ENCODE measurements around the gene CDH13.

Gene CDH13

GRCh38 chr16:83838151-83838550 lies 1211.4 kb downstream of the CDH13 start:
- H3K27ac ChIP-seq (ENCODE audit: low read length), result no peak overlapping the region
- DNase-seq, result no peak

GRCh38 chr16:83839561-83839960 lies 1212.8 kb downstream of the CDH13 start:
- Histone ChIP-seq H3K27me3 (replicated peaks; ENCODE audit: insufficient read depth, low read length) (no peaks in the 10 kb centered on the region), H2AFZ (ENCODE audit: low read length) (no peak overlapping the region), H3K4me3 (ENCODE audit: low read length) (no peak overlapping the region), H3K9me2 (replicated peaks; ENCODE audit: insufficient read depth, low read length) (no peaks in the 10 kb centered on the region), H3K9me3 (replicated peaks; ENCODE audit: insufficient read depth, low read length) (no peaks in the 10 kb centered on the region), H3K4me1 (ENCODE audit: low read length) (no peaks in the 10 kb centered on the region), H3K4me2 (ENCODE audit: low read depth, low read length) (no peak overlapping the region), H3K79me2 (ENCODE audit: low read length) (no peaks in the 10 kb centered on the region), H4K20me1 (ENCODE audit: insufficient read depth, low read length) (no peaks in the 10 kb centered on the region), H3K27ac (ENCODE audit: low read length) (no peak overlapping the region), H3K9ac (ENCODE audit: low read length) (no peak overlapping the region), H3F3A (ENCODE audit: insufficient read depth, low read length) (no peaks in the 10 kb centered on the region), H3K36me3 (replicated peaks; ENCODE audit: insufficient read depth, low read length) (no peaks in the 10 kb centered on the region)
- TF ChIP-seq EZH2phosphoT487 (IDR thresholded peaks at IDR 0.05; ENCODE audit: low read length), result no peak
- no peak for TF ChIP-seq EZH2 (optimal IDR thresholded peaks at IDR 0.05; ENCODE audit: low read depth, low read length)
- no peak for TF ChIP-seq CTCF (IDR thresholded peaks at IDR 0.05; ENCODE audit: low read length)
- no peak for DNase-seq

More at GRCh38 chr16:83838151-83838550, 1211.4 kb downstream of the CDH13 start:
- no peaks in the 10 kb centered on the region for H3K9me2 ChIP-seq (replicated peaks; ENCODE audit: insufficient read depth, low read length)
- no peaks in the 10 kb centered on the region for H4K20me1 ChIP-seq (ENCODE audit: insufficient read depth, low read length)
- H3K9me3 ChIP-seq (replicated peaks; ENCODE audit: insufficient read depth, low read length), result no peaks in the 10 kb centered on the region
- no peak overlapping the region for H3K4me3 ChIP-seq (ENCODE audit: low read length)
- no peak overlapping the region for H3K9ac ChIP-seq (ENCODE audit: low read length)
- H3K4me1 ChIP-seq (ENCODE audit: low read length), result no peaks in the 10 kb centered on the region
- no peak overlapping the region for H3K4me2 ChIP-seq (ENCODE audit: low read depth, low read length)
- TF ChIP-seq CTCF (IDR thresholded peaks at IDR 0.05; ENCODE audit: low read length) (no peak), EZH2 (optimal IDR thresholded peaks at IDR 0.05; ENCODE audit: low read depth, low read length) (no peak), EZH2phosphoT487 (IDR thresholded peaks at IDR 0.05; ENCODE audit: low read length) (no peak)
- no peaks in the 10 kb centered on the region for H3K79me2 ChIP-seq (ENCODE audit: low read length)
- no peaks in the 10 kb centered on the region for H3K36me3 ChIP-seq (replicated peaks; ENCODE audit: insufficient read depth, low read length)
- H2AFZ ChIP-seq (ENCODE audit: low read length), result no peak overlapping the region
- no peaks in the 10 kb centered on the region for H3K27me3 ChIP-seq (replicated peaks; ENCODE audit: insufficient read depth, low read length)
- H3F3A ChIP-seq (ENCODE audit: insufficient read depth, low read length), result no peaks in the 10 kb centered on the region

- Histone ChIP-seq H3K4me1 (ENCODE audit: low read length) (no peaks in the 10 kb centered on the region), H2AFZ (ENCODE audit: low read length) (no peak overlapping the region), H4K20me1 (ENCODE audit: insufficient read depth, low read length) (no peaks in the 10 kb centered on the region), H3K79me2 (ENCODE audit: low read length) (no peaks in the 10 kb centered on the region), H3K9me2 (replicated peaks; ENCODE audit: insufficient read depth, low read length) (no peaks in the 10 kb centered on the region), H3K9ac (ENCODE audit: low read length) (no peak overlapping the region), H3K27ac (ENCODE audit: low read length) (no peak overlapping the region), H3K4me2 (ENCODE audit: low read depth, low read length) (no peak overlapping the region), H3K9me3 (replicated peaks; ENCODE audit: insufficient read depth, low read length) (no peaks in the 10 kb centered on the region), H3K27me3 (replicated peaks; ENCODE audit: insufficient read depth, low read length) (no peaks in the 10 kb centered on the region), H3K36me3 (replicated peaks; ENCODE audit: insufficient read depth, low read length) (no peaks in the 10 kb centered on the region), H3K4me3 (ENCODE audit: low read length) (no peak overlapping the region), H3F3A (ENCODE audit: insufficient read depth, low read length) (no peaks in the 10 kb centered on the region)
- no peak for TF ChIP-seq EZH2phosphoT487 (IDR thresholded peaks at IDR 0.05; ENCODE audit: low read length)
- TF ChIP-seq EZH2 (optimal IDR thresholded peaks at IDR 0.05; ENCODE audit: low read depth, low read length), result no peak
- TF ChIP-seq CTCF (IDR thresholded peaks at IDR 0.05; ENCODE audit: low read length), result no peak
- no peak for DNase-seq
These were observed 1213.4 kb downstream of the CDH13 start for GRCh38 chr16:83840060-83840617.
